MCF 10A (cell line): ENCODE results near the gene ST6GAL1. TPM values are rescaled to one million over a fixed set of nuclear protein-coding genes. Genes with fewer than 3 reads are reported as not detected.

Source experiments
- total RNA-seq: library from RNA; stranded (reverse); gene quantifications from 2 replicates; pipeline ENCODE4 v1.2.3, GENCODE V29; 2022

Gene ST6GAL1
- total RNA-seq, 1 experiment from 2014 or later: 18.8 TPM

Other genes with a start within 250 kb of the ST6GAL1 start
- not detected in 2 replicates for gene KNG1, start 213.2 kb upstream of the ST6GAL1 start, total RNA-seq
- gene EIF4A2, start 146.9 kb upstream of the ST6GAL1 start, total RNA-seq: 183 and 202 TPM in 2 replicates
- gene RFC4, start 124.0 kb upstream of the ST6GAL1 start, total RNA-seq: 23.9 and 33.2 TPM in 2 replicates
- not detected in 2 replicates for gene ADIPOQ, start 87.8 kb upstream of the ST6GAL1 start, total RNA-seq
- 1.0 and 3.3 TPM in 2 replicates for gene RPL39L, start 209.0 kb downstream of the ST6GAL1 start, total RNA-seq